ENCODE results near the gene PPP3CB. TPM values are rescaled to one million over a fixed set of nuclear protein-coding genes. Genes with fewer than 3 reads are reported as not detected.
A peak's percentile ranks its signal among the peaks of the same experiment; 100 is the strongest.

PPP3CB gene
- total and polyA plus RNA-seq, 2 experiments from 2014 or later: 11.8 to 41.4 TPM

GRCh38 chr10:73413528-73414229 is 82.1 kb downstream of the PPP3CB start, which contains the start of gene ANXA7:
ANXA7 (minus strand) TSS chr10:73414058; CDS start chr10:73400856, 13,202 bp downstream.
- H3K79me2 ChIP-seq: peaks cover 42% of the 10 kb centered on the region
- H3K36me3 ChIP-seq (replicated peaks; ENCODE audit: insufficient read depth, low read depth): no peaks in the 10 kb centered on the region
- no peaks in the 10 kb centered on the region for H3K9me3 ChIP-seq (ENCODE audit: low read depth)
- no peaks in the 10 kb centered on the region for H3K9me2 ChIP-seq (replicated peaks; ENCODE audit: insufficient read depth)
- no peaks in the 10 kb centered on the region for H3K27me3 ChIP-seq
- peaks cover 17% of the 10 kb centered on the region for H4K20me1 ChIP-seq (ENCODE audit: insufficient read depth, poor library complexity, severe bottlenecking)
- H3K4me1 ChIP-seq (ENCODE audit: insufficient read depth): peaks cover 8% of the 10 kb centered on the region
- H3K4me2 ChIP-seq: peak within 1 kb of the TSS; percentile 91
- peak within 1 kb of the TSS; percentile 91 for H3K4me3 ChIP-seq
- H3K27ac ChIP-seq: peak within 1 kb of the TSS; percentile 99
- 1% methylated on average over 42 of the region's 62 CpGs for WGBS (ENCODE audit: low lambda C conversion rate, missing lambda C conversion rate)
- TF ChIP-seq, protein P1, sequence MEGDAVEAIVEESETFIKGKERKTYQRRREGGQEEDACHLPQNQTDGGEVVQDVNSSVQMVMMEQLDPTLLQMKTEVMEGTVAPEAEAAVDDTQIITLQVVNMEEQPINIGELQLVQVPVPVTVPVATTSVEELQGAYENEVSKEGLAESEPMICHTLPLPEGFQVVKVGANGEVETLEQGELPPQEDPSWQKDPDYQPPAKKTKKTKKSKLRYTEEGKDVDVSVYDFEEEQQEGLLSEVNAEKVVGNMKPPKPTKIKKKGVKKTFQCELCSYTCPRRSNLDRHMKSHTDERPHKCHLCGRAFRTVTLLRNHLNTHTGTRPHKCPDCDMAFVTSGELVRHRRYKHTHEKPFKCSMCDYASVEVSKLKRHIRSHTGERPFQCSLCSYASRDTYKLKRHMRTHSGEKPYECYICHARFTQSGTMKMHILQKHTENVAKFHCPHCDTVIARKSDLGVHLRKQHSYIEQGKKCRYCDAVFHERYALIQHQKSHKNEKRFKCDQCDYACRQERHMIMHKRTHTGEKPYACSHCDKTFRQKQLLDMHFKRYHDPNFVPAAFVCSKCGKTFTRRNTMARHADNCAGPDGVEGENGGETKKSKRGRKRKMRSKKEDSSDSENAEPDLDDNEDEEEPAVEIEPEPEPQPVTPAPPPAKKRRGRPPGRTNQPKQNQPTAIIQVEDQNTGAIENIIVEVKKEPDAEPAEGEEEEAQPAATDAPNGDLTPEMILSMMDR (IDR thresholded peaks at IDR 0.05; ENCODE audit: poor library complexity): peak; percentile 19
- TF ChIP-seq EZH2 (IDR thresholded peaks at IDR 0.05; ENCODE audit: borderline replicate concordance): no peak
- peak within 1 kb of the TSS; percentile 93 for H2AFZ ChIP-seq
- DNase-seq (ENCODE audit: low spot score): peak; percentile 97

DNA sequence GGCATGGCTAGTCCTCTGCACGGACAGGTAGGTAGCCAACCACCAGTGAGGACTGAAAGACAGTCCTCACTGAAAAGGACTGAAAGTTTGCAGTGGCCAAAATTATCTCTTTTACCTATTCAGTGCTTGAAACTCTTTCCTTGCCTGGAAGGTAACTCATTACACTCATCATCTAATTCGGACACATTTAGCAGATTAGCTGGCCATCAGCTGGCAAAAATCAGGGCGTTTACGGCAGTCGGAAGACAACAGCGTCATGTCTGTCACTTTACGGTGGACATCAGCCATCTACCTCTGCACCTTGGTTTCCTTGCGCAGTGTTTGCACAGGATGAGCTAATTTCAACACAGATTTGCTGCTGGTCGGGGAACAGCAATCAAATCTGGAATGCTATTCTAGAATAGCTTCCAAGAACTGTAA is 82.7 kb downstream of the PPP3CB start:
- WGBS (ENCODE audit: low lambda C conversion rate, missing lambda C conversion rate): 1% methylated on average over 9 of the region's 9 CpGs

DNA sequence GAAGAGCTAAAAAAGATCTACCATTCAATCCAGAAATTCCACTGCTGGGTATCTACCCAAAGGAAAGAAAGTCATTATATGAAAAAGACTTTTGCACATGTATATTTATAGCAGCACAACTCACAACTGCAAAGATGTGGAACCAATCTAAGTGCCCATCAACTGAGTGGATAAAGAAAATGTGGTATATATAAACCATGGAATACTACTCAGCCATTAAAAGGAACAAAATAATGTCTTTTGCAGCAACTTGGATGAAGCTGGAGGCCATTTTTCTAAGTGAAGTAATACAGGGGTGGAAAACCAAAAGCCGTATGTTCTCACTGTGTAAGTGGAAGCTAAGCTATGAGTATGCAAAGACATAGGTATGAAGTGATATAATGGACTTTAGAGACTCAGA is 84.9 kb downstream of the PPP3CB start:
- H3K27me3 ChIP-seq: no peaks in the 10 kb centered on the region
- H3K79me2 ChIP-seq: peaks cover 70% of the 10 kb centered on the region
- no peaks in the 10 kb centered on the region for H3K36me3 ChIP-seq (replicated peaks; ENCODE audit: insufficient read depth, low read depth)
- no peak for DNase-seq (ENCODE audit: low spot score)
- no peak overlapping the region for H3K4me3 ChIP-seq
- H3K9me3 ChIP-seq (ENCODE audit: low read depth): no peaks in the 10 kb centered on the region
- peaks cover 8% of the 10 kb centered on the region for H3K4me1 ChIP-seq (ENCODE audit: insufficient read depth)
- H2AFZ ChIP-seq: no peak overlapping the region
- TF ChIP-seq, protein P1 (IDR thresholded peaks at IDR 0.05; ENCODE audit: poor library complexity): no peak
- TF ChIP-seq EZH2phosphoT487 (IDR thresholded peaks at IDR 0.05; ENCODE audit: low read depth, severe bottlenecking, unreplicated experiment): no peak
- TF ChIP-seq EZH2 (IDR thresholded peaks at IDR 0.05; ENCODE audit: borderline replicate concordance): no peak
- no peak overlapping the region for H3K4me2 ChIP-seq
- WGBS (ENCODE audit: low lambda C conversion rate, missing lambda C conversion rate): 91% methylated on average over 1 of the region's 1 CpG
- H3K9me2 ChIP-seq (replicated peaks; ENCODE audit: insufficient read depth): no peaks in the 10 kb centered on the region
- H3K27ac ChIP-seq: no peak overlapping the region
- peaks cover 22% of the 10 kb centered on the region for H4K20me1 ChIP-seq (ENCODE audit: insufficient read depth, poor library complexity, severe bottlenecking)

More for the DNA sequence above, 82.7 kb downstream of the PPP3CB start:
- H3K27ac ChIP-seq: peak overlapping the region; percentile 99
- peak overlapping the region; percentile 91 for H3K4me2 ChIP-seq
- H4K20me1 ChIP-seq (ENCODE audit: insufficient read depth, poor library complexity, severe bottlenecking): peaks cover 18% of the 10 kb centered on the region
- DNase-seq (ENCODE audit: low spot score): peak; percentile 78
- H3K9me2 ChIP-seq (replicated peaks; ENCODE audit: insufficient read depth): no peaks in the 10 kb centered on the region
- H3K4me1 ChIP-seq (ENCODE audit: insufficient read depth): peaks cover 8% of the 10 kb centered on the region
- peak overlapping the region; percentile 79 for H2AFZ ChIP-seq
- H3K9me3 ChIP-seq (ENCODE audit: low read depth): no peaks in the 10 kb centered on the region
- TF ChIP-seq, protein P1 (IDR thresholded peaks at IDR 0.05; ENCODE audit: poor library complexity): no peak
- TF ChIP-seq EZH2 (IDR thresholded peaks at IDR 0.05; ENCODE audit: borderline replicate concordance): no peak
- no peak for TF ChIP-seq EZH2phosphoT487 (IDR thresholded peaks at IDR 0.05; ENCODE audit: low read depth, severe bottlenecking, unreplicated experiment)
- H3K4me3 ChIP-seq: peak overlapping the region; percentile 91
- H3K27me3 ChIP-seq: no peaks in the 10 kb centered on the region
- H3K36me3 ChIP-seq (replicated peaks; ENCODE audit: insufficient read depth, low read depth): no peaks in the 10 kb centered on the region
- peaks cover 48% of the 10 kb centered on the region for H3K79me2 ChIP-seq
